C4-2B (cell line): ENCODE data around the gene ZNF587.

ENCODE experiments used
- ZFX ChIP-seq: fragments of 450-650 bp; IDR thresholded peaks from 2 replicates; pipeline ENCODE4 v1.6.1; 2017
- TF ChIP-seq, protein P1 (sequence below): fragments of 450-650 bp; conservative IDR thresholded peaks from 2 replicates; pipeline ENCODE4 v1.5.1; 2017; ENCODE audit warnings: mild to moderate bottlenecking

DNA sequence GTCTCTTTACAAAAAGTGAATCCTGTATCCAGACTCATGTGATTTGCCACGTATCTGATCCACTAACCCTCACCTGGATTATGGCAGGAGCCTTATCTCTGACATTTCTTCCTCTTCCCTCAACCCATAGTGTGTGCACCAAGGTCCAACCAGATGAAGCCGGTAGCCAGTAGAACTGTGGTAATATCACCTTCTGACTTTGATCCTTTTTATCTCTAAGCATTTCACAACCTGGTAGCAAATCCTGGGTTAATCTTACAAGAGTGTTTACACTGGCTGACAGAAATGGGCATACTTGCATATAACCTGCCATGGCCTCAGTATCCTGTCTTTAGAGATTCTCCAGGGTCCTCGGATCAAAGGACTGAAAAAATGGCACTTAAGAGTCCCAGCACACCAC is 64.9 kb downstream of the ZNF587 start:
- TF ChIP-seq, protein P1, sequence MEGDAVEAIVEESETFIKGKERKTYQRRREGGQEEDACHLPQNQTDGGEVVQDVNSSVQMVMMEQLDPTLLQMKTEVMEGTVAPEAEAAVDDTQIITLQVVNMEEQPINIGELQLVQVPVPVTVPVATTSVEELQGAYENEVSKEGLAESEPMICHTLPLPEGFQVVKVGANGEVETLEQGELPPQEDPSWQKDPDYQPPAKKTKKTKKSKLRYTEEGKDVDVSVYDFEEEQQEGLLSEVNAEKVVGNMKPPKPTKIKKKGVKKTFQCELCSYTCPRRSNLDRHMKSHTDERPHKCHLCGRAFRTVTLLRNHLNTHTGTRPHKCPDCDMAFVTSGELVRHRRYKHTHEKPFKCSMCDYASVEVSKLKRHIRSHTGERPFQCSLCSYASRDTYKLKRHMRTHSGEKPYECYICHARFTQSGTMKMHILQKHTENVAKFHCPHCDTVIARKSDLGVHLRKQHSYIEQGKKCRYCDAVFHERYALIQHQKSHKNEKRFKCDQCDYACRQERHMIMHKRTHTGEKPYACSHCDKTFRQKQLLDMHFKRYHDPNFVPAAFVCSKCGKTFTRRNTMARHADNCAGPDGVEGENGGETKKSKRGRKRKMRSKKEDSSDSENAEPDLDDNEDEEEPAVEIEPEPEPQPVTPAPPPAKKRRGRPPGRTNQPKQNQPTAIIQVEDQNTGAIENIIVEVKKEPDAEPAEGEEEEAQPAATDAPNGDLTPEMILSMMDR, result no peak
- no peak for TF ChIP-seq ZFX
